Right atrium auricular region (tissue), 2 donors: Measurements from ENCODE around the gene LRSAM1. TPM values are rescaled to one million over a fixed set of nuclear protein-coding genes. Genes with fewer than 3 reads are reported as not detected.
A peak's percentile ranks its signal among the peaks of the same experiment; 100 is the strongest.

Source experiments
- DNase-seq: peaks from one replicate; pipeline ENCODE4 v3.0.0-alpha.2; 2019; ENCODE audit warnings: low spot score
- H3K27ac ChIP-seq, 2 donors: fragments of 200-600 bp; sonication (generic); 1 replicate in 1 of 2; 2 replicates in 1 of 2; pipeline ENCODE4 v1.5.1; 2016 to 2019
- H3K27me3 ChIP-seq, 2 donors: fragments of 200-600 bp; sonication (generic); one replicate each; pipeline versions ENCODE4 v1.5.1 to v1.6.0; 2017 to 2019
- H3K36me3 ChIP-seq: fragments of 200-600 bp; sonication (generic); one replicate; pipeline ENCODE4 v1.5.1; 2016
- H3K4me1 ChIP-seq, 2 donors: fragments of 200-600 bp; sonication (generic); one replicate each; pipeline versions ENCODE4 v1.5.1 to v1.6.0; 2017 to 2019
- H3K4me3 ChIP-seq, 2 donors: fragments of 200-600 bp; sonication (generic); 1 replicate in 1 of 2; 2 replicates in 1 of 2; pipeline ENCODE4 v1.5.1; 2017 to 2019; ENCODE audit warnings: mild to moderate bottlenecking in 1 of 2, moderate library complexity in 1 of 2
- H3K9me3 ChIP-seq, 2 donors: fragments of 200-600 bp; sonication (generic); one replicate each; pipeline ENCODE4 v1.5.1; 2019
- total RNA-seq, 2 donors: library from RNA; depleted of rRNA; stranded (reverse); fragments of >200 nt; gene quantifications; one replicate each; pipeline ENCODE4 v1.1.0, GENCODE V29; 2016
- TF ChIP-seq, protein P1 (sequence below), 2 donors: fragments of 200-600 bp; sonication (generic); IDR thresholded peaks; one replicate each; pipeline ENCODE4 v1.5.1; 2019; ENCODE audit warnings: antibody characterized with exemption in 2 of 2

LRSAM1 gene
- total RNA-seq, 2 donors from 2014 or later: 12.0 to 23.1 TPM

DNA sequence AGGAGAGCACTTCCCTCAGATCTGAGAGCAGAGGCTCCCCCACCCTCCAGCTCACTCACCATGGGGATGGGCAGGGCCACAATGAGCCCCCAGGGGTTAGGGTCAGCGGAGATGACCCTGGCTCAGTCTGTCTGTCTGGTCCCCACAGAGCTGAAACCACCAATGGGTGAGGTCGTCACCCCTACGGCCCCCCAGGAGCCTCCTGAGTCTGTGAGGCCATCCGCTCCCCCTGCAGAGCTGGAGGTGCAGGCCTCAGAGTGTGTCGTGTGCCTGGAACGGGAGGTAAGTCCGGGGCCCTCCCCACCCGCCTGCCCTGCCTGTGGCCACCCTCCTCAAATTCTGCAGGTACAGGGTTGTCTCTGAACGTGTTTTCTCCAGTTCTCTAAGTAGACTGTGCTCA lies 49.6 kb downstream of the LRSAM1 start:
- no peaks in the 10 kb centered on the region for H3K4me1 ChIP-seq
- H3K27me3 ChIP-seq: no peaks in the 10 kb centered on the region
- no peak overlapping the region for H3K4me3 ChIP-seq
- H3K9me3 ChIP-seq: no peaks in the 10 kb centered on the region
- TF ChIP-seq, protein P1, sequence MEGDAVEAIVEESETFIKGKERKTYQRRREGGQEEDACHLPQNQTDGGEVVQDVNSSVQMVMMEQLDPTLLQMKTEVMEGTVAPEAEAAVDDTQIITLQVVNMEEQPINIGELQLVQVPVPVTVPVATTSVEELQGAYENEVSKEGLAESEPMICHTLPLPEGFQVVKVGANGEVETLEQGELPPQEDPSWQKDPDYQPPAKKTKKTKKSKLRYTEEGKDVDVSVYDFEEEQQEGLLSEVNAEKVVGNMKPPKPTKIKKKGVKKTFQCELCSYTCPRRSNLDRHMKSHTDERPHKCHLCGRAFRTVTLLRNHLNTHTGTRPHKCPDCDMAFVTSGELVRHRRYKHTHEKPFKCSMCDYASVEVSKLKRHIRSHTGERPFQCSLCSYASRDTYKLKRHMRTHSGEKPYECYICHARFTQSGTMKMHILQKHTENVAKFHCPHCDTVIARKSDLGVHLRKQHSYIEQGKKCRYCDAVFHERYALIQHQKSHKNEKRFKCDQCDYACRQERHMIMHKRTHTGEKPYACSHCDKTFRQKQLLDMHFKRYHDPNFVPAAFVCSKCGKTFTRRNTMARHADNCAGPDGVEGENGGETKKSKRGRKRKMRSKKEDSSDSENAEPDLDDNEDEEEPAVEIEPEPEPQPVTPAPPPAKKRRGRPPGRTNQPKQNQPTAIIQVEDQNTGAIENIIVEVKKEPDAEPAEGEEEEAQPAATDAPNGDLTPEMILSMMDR (IDR thresholded peaks at IDR 0.05): no peak
- DNase-seq: no peak
- peaks cover 47% of the 10 kb centered on the region for H3K36me3 ChIP-seq
- H3K27ac ChIP-seq: no peak overlapping the region

DNA sequence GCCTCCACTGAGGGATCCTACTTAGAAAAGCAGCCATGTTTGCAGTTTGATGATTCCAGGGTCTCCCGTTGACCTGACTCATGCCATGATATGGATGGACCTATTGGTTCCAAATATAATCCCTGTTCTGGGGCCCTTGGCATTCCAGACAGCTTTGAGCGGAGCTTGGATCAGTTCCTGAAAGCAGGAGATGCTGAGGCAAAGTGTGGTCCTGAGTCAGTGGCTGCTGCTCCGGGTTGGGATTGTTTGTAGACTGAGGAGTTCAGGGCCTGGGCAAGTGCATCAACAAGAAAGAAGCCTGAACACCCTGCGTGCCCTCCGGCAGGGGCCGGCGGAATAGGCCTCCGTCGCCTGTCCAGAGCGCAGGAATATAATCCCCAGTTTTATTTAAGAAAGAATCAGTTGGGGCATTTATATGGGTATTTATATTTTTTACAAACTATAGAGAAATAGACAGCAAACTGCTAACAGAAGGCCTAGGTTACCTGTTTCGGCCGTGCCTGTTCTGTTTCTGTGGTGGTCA lies 50.6 kb downstream of the LRSAM1 start:
- no peak overlapping the region for H3K4me3 ChIP-seq
- H3K27me3 ChIP-seq: no peaks in the 10 kb centered on the region

DNA sequence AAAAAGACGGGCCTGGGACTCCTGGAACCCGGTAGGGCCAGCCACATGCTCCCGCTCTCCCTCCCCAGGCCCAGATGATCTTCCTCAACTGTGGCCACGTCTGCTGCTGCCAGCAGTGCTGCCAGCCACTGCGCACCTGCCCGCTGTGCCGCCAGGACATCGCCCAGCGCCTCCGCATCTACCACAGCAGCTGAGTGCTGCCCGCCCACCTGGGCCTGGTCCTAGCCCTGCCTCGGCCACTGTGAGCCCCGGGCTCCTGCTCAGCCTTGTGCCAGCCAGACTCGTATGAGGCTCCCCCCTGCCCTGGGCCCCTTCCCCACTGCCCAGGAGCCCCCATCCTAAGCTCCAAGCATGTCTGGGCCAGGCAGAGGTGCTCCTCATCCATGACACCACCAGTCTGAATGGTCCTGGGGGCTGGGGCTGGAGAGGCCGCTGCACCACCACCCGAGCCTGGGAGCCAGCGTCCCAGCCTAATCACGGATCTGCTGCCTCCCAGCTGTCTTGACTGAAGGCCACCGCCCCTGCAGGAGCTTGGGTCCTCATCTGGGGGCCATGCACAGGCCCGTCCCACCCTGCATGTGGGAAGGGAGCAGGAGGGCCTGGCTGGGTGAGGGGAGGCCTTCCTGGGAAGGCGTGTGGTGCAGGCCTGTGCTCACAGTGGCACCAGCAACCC lies 51.5 kb downstream of the LRSAM1 start:
- H3K4me1 ChIP-seq: peaks cover 0 to 4% of the 10 kb centered on the region in 2 donors
- TF ChIP-seq, protein P1 (IDR thresholded peaks at IDR 0.05): no peak
- H3K36me3 ChIP-seq: peaks cover 44% of the 10 kb centered on the region
- no peak overlapping the region for H3K4me3 ChIP-seq
- no peaks in the 10 kb centered on the region for H3K27me3 ChIP-seq
- DNase-seq: no peak
- H3K9me3 ChIP-seq: no peaks in the 10 kb centered on the region
- no peak overlapping the region for H3K27ac ChIP-seq

More for the DNA sequence above, 50.6 kb downstream of the LRSAM1 start:
- TF ChIP-seq, protein P1 (IDR thresholded peaks at IDR 0.05): no peak
- H3K27ac ChIP-seq: no peak overlapping the region
- H3K9me3 ChIP-seq: no peaks in the 10 kb centered on the region
- DNase-seq: no peak
- peaks cover 0 to 4% of the 10 kb centered on the region in 2 donors for H3K4me1 ChIP-seq
- peaks cover 44% of the 10 kb centered on the region for H3K36me3 ChIP-seq

DNA sequence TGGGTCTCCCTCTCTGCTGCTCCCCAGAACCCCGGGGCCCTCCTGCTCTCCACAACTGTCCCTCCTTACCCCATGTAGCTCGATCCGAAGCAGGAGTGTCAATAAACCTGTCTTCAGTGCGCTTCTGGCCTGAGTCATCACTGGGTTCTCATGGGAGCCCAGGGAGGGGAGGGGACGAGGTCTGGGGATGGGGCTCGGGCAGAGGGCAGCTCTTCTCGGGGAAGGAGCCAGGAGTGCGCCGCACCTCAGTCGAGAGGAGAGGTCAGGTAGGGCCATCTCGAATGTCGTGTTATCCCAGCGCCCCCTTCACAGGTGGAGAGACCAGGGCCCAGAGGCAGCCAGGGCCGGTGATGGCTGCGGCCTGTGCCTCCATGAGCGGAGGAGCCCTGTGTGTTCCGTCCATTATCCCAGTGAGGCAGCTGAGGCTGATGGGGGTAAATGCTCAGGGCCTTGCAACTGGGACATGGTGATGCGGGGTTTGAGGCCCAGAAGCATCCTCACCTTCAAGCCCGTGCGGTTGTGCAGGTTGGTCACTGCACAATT lies 52.1 kb downstream of the LRSAM1 start:
- Histone ChIP-seq H3K36me3 (peaks cover 44% of the 10 kb centered on the region), H3K27me3 (no peaks in the 10 kb centered on the region), H3K4me1 (peaks cover 0 to 4% of the 10 kb centered on the region in 2 donors), H3K4me3 (no peak overlapping the region), H3K9me3 (no peaks in the 10 kb centered on the region), H3K27ac (no peak overlapping the region)
- no peak for DNase-seq
- TF ChIP-seq, protein P1 (IDR thresholded peaks at IDR 0.05): no peak

DNA sequence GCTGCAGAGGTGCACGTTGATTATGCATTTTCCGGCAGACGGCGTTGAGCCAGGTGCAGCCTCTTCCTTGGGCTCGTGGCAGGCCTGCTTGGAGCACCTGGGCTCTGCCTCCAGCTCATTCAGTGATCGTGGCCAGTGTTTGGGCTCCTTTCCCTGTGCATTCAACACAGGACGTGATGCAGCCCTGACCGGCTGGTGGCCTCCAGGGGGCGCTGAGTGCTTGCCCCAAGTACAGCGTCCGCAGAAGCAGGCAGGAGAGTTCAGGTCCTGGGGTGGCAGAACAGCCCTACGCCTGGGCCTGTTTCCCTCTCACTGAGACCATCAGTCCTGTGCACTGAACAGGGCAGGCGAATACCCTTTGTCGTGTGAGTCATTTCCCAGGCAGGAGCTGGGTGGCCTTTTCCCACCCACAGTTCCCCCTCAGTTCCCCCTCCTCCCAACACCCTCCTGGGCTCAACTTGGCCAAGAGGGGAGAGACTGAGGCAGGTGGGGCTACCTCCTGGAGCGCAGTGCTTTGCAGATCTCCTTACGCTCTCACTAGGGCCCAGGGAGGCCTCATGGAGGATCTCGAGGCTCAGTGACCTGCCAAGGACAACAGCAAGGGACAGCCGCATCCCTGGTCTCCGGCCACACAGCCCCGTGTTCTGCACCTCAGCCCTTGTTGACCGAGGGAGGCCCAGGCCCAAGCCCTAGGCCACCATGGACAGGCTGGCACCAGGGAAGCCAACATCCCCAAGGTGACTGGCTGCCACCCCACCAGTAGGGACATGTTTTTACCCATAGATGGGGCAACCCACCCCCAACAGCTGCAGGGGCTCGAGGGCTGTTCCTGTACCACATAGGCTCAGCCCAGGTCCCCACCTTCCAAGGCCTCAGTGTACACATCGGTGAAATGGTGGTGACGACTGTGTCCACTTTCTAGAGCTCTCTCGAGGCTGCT lies 52.9 kb downstream of the LRSAM1 start:
- DNase-seq: peak; percentile 90
- Histone ChIP-seq H3K4me1 (peaks cover 0 to 8% of the 10 kb centered on the region in 2 donors), H3K4me3 (no peak overlapping the region), H3K27me3 (no peaks in the 10 kb centered on the region), H3K9me3 (no peaks in the 10 kb centered on the region), H3K27ac (peak overlapping the region in 1 of 2 donors; percentile 37), H3K36me3 (peaks cover 50% of the 10 kb centered on the region)
- TF ChIP-seq, protein P1 (IDR thresholded peaks at IDR 0.05): peak; percentile 51 to 91
